Upper lobe of right lung (tissue), 1 donor: ENCODE data around the gene CHAMP1. TPM values are rescaled to one million over a fixed set of nuclear protein-coding genes. Genes with fewer than 3 reads are reported as not detected.

Source experiments
- ATAC-seq: fragments of 200-7000 bp; cut with Tn5 transposase; one replicate; pipeline ENCODE4 v1.9.1; 2020; ENCODE audit warnings: mild to moderate bottlenecking, moderate library complexity
- DNase-seq: peaks from one replicate; pipeline ENCODE4 v3.0.0-alpha.2; 2020
- H3K27ac ChIP-seq: fragments of 200-600 bp; one replicate; pipeline ENCODE4 v1.8.0; 2022
- H3K27me3 ChIP-seq: fragments of 200-600 bp; one replicate; pipeline ENCODE4 v1.8.0; 2022; ENCODE audit warnings: mild to moderate bottlenecking
- H3K36me3 ChIP-seq: fragments of 200-600 bp; one replicate; pipeline ENCODE4 v1.8.0; 2022
- H3K4me1 ChIP-seq: fragments of 200-600 bp; one replicate; pipeline ENCODE4 v1.8.0; 2022
- H3K4me3 ChIP-seq: fragments of 200-600 bp; one replicate; pipeline ENCODE4 v1.8.0; 2022; ENCODE audit warnings: mild to moderate bottlenecking
- H3K9me3 ChIP-seq: fragments of 200-600 bp; one replicate; pipeline ENCODE4 v1.8.0; 2022
- CTCF ChIP-seq: fragments of 200-600 bp; IDR thresholded peaks from one replicate; pipeline ENCODE4 v1.8.0; 2022; ENCODE audit warnings: antibody characterized with exemption
- intact Hi-C: fragments of 100-400 bp; cut with DNase I; formaldehyde crosslinking; loops from one replicate; pipeline ENCODE4 v1.11.0; 2022
- total RNA-seq: library from RNA; stranded (reverse); fragmentation: NEBNext Ultra II Directional; extraction: Animal tissue kit (Norgen Biotek cat#: 25700); gene quantifications from one replicate; pipeline ENCODE4 v1.2.1, GENCODE V29; 2021
- donor health status: DM: no; HTN: yes; CAD: no; lungs with severe emphysema.

Gene CHAMP1
- total RNA-seq, 1 donor from 2014 or later, result 17.8 TPM

- no peak for DNase-seq
- peaks cover 9% of the 10 kb centered on the region for H3K36me3 ChIP-seq
- no peak for ATAC-seq
- H3K4me3 ChIP-seq, result no peak overlapping the region
- TF ChIP-seq CTCF, result no peak
- no peaks in the 10 kb centered on the region for H3K27me3 ChIP-seq
- H3K9me3 ChIP-seq, result no peaks in the 10 kb centered on the region
- no peak overlapping the region for H3K27ac ChIP-seq
- intact Hi-C loops, result no loop called here
- peaks cover 18% of the 10 kb centered on the region for H3K4me1 ChIP-seq
Measured at GRCh38 chr13:114311387-114311786, 2.9 kb upstream of the CHAMP1 start.

- no peaks in the 10 kb centered on the region for H3K27me3 ChIP-seq
- TF ChIP-seq CTCF, result no peak
- no peak overlapping the region for H3K27ac ChIP-seq
- no peak for ATAC-seq
- H3K4me1 ChIP-seq, result peaks cover 18% of the 10 kb centered on the region
- H3K9me3 ChIP-seq, result no peaks in the 10 kb centered on the region
- no peak for DNase-seq
- no peak overlapping the region for H3K4me3 ChIP-seq
- intact Hi-C loops, result no loop called here
- H3K36me3 ChIP-seq, result peaks cover 4% of the 10 kb centered on the region
Measured at GRCh38 chr13:114311908-114312307, 2.4 kb upstream of the CHAMP1 start.

GRCh38 chr13:114313061-114313860, 1.0 kb upstream of the CHAMP1 start:
- Histone ChIP-seq H3K9me3 (no peaks in the 10 kb centered on the region), H3K4me1 (peaks cover 21% of the 10 kb centered on the region), H3K27ac (peak overlapping the region; percentile 93), H3K36me3 (no peaks in the 10 kb centered on the region), H3K4me3 (peak overlapping the region; percentile 77), H3K27me3 (no peaks in the 10 kb centered on the region)
- intact Hi-C loops, result no loop called here
- TF ChIP-seq CTCF, result no peak
- no peak for DNase-seq
- no peak for ATAC-seq

GRCh38 chr13:114315074-114315785, 927 bp downstream of the CHAMP1 start:
- Histone ChIP-seq H3K4me1 (peaks cover 34% of the 10 kb centered on the region), H3K27ac (peak overlapping the region; percentile 93), H3K27me3 (no peaks in the 10 kb centered on the region), H3K36me3 (no peaks in the 10 kb centered on the region), H3K4me3 (peak overlapping the region; percentile 77), H3K9me3 (no peaks in the 10 kb centered on the region)
- no peak for DNase-seq
- intact Hi-C loops, result no loop called here
- no peak for TF ChIP-seq CTCF
- ATAC-seq, result no peak

GRCh38 chr13:114318624-114319023, 4.3 kb downstream of the CHAMP1 start:
- TF ChIP-seq CTCF, result no peak
- no peak overlapping the region for H3K27ac ChIP-seq
- peaks cover 28% of the 10 kb centered on the region for H3K4me1 ChIP-seq
- intact Hi-C loops, result no loop called here
- no peaks in the 10 kb centered on the region for H3K9me3 ChIP-seq
- DNase-seq, result no peak
- no peak overlapping the region for H3K4me3 ChIP-seq
- H3K36me3 ChIP-seq, result peaks cover 28% of the 10 kb centered on the region
- H3K27me3 ChIP-seq, result no peaks in the 10 kb centered on the region
- ATAC-seq, result no peak
